Lower leg skin (tissue), 3 donors: ENCODE results near the gene SLC35F4.

Experiments used
- CTCF ChIP-seq, 3 donors: fragments of 450-650 bp; IDR thresholded peaks; one replicate each; pipeline ENCODE4 v1.5.1; 2016; ENCODE audit warnings: antibody characterized with exemption in 3 of 3, mild to moderate bottlenecking in 3 of 3, moderate library complexity in 2 of 3
- POLR2A ChIP-seq, 2 donors: fragments of 450-650 bp; IDR thresholded peaks; one replicate each; pipeline ENCODE4 v1.6.1; 2016 to 2017; ENCODE audit warnings: antibody characterized with exemption in 2 of 2, mild to moderate bottlenecking in 1 of 2, moderate library complexity in 1 of 2

GRCh38 chr14:57656853-57657252 lies 209.0 kb downstream of the SLC35F4 start:
- TF ChIP-seq CTCF (IDR thresholded peaks at IDR 0.05) = no peak
- TF ChIP-seq POLR2A (IDR thresholded peaks at IDR 0.05) = no peak
